Fibroblast of skin of left biceps (primary cell): ENCODE measurements around the gene CARS1.

Experiments
- DNase-seq, 2 experiments: peaks; one replicate each; pipeline ENCODE4 v3.0.0-alpha.2; 2013; ENCODE audit warnings: low read depth in 2 of 2

CARS1 gene

GRCh38 chr11:3057069-3057963 is at the start of gene CARS1:
CARS1 (minus strand) TSS chr11:3057423; CDS start chr11:3057367, 56 bp downstream.
- peak; percentile 80 to 87 for DNase-seq

DNA sequence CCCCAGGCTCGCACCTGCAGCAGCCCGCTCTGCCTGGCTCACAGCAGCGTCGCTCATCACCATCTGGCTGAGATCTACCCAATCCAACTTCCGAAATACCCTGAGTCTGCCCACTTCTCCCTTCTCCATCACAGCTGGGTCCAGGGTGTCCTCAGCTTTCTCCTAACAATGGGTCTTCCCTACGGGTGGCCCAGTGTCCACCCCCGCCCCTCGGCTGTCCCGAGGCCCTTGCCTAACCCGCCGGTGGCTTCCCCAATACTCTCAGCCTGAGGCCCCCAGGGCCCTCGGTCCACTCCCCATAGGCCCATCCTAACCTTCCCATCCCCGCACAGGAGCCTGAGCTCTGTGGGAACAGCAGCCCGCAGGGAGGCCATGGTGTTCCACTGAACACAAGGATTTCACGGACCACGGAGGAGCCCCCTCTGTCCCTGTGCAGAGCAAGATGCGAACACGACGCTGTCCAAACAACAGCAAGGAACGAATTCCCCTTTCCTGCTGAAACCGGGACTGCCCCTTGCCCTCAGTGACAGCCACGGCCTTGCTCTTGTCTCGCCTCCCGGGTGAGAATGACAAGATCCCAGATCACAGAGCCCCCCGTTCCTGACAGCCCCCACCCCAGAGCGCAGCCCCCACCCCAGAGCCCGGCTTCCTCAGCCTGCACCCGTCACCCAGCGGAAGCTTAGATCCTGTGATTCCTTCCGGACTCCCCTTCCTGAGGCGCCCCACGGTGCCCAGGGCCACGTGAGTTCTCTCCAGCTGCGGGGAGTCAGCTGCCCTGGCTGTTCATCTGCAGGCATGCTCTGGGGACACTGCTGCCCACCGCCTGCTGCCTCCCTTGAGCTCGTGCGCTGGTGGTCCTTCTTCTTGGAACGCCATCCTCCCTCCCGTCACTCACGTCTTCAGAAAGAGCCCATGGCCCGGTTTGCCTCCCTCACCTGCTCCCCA is 48.8 kb upstream of the CARS1 start:
- no peak for DNase-seq

- DNase-seq: no peak
These were observed 48.0 kb upstream of the CARS1 start for GRCh38 chr11:3104961-3105790.

GRCh38 chr11:3104051-3104714 is 47.0 kb upstream of the CARS1 start:
- DNase-seq: no peak

GRCh38 chr11:3103076-3103475 is 45.9 kb upstream of the CARS1 start:
- DNase-seq: no peak

- no peak for DNase-seq
These were observed 45.4 kb upstream of the CARS1 start for GRCh38 chr11:3102641-3102921.

DNA sequence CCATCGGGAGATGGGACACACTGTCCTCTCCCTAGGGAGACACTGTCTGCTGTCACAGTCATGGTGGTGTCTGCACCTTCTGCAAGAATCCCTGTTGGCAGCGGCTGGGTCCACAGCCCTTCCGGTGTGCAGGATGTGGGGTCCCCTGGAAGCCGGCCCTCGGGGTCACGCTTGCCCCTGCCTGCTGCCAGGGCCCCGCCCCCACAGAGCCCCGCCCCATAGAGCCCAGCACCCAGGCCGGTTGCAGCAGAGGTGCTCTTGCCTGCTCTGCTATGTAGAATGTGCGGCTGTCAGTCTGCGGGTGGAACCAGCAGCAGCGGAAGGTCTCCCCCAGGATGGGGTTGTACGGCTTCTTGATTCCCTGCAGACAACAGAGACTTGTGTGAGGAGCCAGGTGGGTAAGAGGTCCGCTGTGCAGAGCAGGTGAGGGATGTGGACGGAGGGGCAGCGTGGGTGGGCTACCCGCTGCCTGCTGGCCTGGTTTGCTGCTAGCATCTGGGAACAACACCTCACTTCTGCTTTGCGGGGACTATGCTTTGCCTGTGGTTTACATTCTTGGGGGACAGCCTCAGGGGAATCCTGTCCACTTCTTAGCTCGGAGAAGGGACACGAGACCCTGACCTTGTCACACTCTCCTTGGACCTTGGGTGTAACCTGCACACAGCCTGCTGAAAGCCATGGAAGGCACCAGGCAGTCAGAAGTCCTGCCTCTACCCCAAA is 44.9 kb upstream of the CARS1 start:
- DNase-seq: no peak

DNA sequence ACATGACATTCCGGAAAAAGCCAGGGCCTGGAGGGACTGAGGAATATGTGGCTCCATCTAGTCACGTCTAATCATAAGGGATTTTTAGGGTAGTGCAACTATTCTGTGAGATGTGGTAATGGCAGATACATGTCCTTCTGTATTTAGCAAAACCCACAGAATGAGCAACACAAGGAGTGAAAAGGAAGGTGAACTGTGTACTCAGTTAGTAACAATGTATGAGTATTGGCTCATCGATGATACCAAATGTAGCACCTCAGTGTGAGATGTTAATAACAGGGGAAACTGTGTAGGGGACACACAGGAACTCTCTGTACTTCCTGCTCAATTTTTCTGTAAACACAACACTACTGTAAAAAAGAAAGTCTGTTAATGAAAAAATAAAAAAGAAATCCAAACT is 42.0 kb upstream of the CARS1 start:
- DNase-seq: no peak

DNA sequence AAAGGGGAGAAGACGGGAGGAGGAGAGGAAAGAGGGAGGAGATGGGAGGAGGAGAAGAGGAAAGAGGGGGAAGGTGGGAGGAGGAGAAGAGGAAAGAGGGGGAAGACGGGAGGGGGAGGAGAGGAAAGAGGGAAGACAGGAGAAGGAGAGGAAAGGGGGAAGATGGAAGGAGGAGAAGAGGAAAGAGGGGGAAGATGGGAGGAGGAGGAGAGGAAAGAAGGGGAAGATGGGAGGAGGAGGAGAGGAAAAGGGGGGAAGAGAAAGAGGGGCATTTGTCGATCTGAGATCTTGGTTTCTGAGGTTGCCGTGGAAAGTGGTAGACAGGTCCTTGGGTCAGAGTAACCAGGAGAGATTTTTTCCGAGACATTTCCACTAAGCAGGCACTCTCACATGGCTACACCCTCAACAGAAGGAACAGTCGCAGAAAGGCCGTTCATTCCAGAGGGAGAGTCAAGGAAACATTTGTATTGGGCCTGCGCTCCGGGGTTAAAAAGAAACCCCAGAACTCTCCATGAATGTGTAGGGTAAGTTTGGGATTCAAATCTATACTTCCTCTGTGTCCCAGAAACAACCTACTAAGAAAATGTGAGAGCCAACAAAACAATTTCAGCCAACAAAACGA is 39.8 kb upstream of the CARS1 start:
- DNase-seq: no peak

GRCh38 chr11:3095712-3096361 is 38.6 kb upstream of the CARS1 start:
- peak; percentile 43 to 47 for DNase-seq

- no peak for DNase-seq
These were observed 37.1 kb upstream of the CARS1 start for GRCh38 chr11:3094223-3094824.

DNA sequence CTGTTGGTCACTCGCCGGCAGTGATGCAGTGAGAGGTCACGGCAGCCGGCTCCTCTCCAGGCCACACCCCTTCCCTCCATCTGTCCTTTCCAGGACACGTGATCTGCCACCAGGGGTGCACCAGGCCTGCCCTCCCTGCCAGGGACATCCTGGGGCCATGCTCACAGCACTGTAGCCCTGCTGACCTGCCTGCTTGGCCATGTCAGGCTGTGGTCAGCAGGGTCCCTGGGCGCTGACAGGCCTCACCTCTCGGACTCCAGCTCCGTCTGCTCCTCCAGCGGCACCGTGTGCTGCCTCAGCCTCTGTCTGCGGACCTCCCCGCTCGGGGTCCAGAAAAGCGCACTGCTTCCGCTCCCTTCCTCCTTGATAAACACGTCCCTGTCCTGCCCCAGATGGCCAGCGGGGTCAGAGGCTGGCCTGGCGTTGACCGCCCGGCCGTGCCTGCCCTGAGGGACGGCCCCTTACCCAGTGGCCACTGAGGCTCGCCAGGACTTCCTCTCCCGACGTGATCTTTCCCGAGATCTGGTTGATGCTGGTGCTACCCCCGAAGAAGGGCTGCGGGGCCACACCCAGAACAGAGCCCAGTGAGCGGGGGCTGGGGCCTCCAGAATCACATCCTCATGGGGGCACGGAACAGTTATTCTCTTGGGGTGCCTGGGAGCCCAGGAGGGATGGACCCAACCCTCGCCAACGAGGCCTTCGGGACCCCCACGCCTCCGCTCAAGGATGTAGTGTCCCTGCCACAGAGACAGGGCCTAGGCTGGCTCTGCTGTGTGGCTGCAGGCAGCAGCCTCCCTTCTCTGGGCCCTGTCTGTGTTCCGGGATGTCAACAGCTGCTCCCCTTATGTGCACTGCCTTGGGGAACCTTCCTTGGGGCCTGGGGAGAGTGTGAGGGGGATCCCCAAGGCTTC is 36.3 kb upstream of the CARS1 start:
- DNase-seq: no peak

DNA sequence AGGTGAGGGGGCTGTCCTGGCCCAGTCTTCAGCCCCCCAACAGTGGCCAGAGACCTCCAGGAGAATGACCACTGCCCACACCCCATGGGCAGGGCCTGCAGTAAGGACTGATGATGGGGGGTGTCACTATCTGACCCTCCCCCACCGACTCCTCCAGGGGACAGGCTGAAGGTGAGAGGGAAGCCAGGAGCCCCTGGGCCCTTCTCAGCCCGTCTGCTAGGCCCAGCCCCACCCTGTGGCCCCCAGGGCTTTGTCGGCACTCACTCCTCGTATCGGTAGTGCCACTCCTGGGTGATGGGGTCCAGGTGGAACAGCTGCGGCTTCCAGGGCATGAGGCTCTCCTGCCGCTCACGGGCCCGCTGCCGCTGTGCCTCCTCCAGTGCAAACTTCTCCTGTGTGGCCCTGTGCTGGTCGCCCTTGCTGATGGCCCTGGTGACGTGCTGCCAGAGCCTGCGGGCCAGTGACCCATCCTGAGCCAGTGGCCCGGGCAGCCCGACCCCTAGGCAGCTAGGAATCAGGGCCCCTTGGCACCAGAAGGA is 35.4 kb upstream of the CARS1 start:
- no peak for DNase-seq

DNA sequence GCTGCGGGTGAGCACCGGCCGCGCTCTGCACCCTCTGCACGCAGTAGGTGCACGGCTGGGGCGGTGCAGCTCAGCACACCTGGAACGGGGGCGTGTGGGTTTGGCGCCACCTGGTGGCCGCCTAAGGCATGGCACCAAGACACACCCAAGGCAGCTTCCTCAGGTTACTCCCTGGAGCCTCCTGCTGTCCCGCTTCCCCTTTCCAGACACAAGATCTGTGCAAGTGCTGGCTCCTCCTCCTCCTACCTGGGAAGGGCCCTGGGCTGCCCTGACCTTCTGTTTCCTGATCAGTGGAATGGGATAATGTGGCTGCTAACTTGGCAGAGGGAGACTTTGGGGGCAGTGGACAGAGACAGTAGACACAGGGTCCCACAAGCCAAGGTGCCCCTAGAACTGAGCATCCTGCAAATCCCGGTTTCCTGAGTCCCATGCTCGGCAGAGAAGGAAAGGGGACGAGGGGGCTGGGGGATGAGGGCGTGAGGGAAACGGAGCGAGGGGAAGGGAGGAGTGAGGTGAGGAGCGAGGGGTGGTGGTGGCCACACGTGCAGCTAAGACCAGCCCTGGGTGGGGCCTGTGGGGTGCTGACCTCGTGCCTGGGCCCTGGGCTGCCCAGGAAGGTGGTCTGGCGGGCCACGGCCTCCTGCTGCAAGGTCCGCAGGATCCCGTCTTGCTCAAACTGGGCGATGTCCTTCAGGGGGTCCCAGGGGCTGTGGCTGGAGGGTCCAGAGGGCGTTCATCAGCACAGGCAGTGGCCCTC is 34.8 kb upstream of the CARS1 start:
- peak in 1 of 2 experiments; percentile 3 for DNase-seq

DNA sequence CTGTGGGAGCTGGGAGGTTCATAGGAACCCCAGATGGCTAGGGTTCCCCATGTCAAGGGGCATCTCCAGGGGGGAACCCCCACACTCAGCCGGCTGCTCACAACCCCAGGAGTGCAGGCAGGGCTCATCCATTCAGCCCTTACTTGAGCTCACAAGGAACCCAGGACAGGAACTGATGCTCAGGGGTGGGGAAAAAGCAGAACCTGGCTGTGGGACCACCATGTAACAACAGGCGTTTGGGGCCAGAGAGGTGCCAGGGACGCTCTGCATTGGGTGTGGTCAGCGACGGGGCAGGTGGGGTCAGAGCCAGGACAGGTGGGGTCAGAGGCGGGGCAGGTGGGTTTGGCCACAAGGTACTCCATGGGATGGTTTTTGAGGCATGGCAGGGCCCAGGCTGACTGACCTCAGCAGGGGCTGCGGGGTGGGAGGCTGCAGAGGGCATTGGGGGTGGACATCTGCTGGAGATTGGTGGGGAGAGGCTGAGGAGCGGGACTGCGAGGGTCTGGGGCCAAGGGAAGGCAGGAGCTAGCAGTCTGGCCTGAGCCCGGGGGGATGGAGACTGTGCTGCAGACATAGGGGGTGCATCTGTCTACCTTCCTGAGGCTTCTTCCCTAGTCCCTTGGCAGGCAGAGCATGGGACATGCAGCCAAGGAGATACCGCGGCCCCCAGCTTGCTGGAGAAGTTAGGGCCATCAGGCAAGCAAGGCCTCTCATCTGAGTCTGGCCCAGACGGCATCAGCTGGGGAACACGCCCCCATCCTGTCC is 34.0 kb upstream of the CARS1 start:
- no peak for DNase-seq
